DMS79 treated with DMSO at 0.1 percent for 48 hours (cell line): Measurements from ENCODE around the gene MTMR4.
"Not testable (repeated sequence)": the region's sequence is repeated elsewhere in the genome, so short reads cannot be mapped to it uniquely, and the experiment has no call there.

Experiments used
- DNase-seq: peaks from one replicate; lab custom pipeline; 2025; lab: John Stamatoyannopoulos, UW

Gene MTMR4

DNA sequence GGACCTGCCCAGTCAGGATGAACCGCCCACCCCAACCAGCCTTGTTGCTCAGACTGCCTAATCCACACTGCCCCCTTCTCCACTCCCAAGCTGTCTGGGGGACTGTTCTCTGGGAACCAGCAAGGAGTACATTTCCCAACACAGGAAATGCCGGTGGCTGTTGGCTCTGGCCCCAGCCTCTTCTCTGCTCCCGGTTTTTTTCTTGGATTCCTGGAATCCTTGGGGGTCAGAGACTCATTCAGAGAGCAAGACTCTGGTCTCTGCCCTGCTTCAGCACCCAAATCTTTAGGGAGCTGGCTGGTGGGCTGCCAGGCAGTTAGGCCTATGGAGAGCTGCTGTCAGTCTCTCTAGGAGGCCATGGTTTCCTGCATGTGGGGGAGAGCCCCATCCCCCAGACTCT is 10.8 kb upstream of the MTMR4 start:
- DNase-seq, result no peak

GRCh38 chr17:58521680-58522079 is 7.2 kb upstream of the MTMR4 start:
- DNase-seq, result no peak

GRCh38 chr17:58520843-58521430 is 6.5 kb upstream of the MTMR4 start:
- no peak for DNase-seq

DNA sequence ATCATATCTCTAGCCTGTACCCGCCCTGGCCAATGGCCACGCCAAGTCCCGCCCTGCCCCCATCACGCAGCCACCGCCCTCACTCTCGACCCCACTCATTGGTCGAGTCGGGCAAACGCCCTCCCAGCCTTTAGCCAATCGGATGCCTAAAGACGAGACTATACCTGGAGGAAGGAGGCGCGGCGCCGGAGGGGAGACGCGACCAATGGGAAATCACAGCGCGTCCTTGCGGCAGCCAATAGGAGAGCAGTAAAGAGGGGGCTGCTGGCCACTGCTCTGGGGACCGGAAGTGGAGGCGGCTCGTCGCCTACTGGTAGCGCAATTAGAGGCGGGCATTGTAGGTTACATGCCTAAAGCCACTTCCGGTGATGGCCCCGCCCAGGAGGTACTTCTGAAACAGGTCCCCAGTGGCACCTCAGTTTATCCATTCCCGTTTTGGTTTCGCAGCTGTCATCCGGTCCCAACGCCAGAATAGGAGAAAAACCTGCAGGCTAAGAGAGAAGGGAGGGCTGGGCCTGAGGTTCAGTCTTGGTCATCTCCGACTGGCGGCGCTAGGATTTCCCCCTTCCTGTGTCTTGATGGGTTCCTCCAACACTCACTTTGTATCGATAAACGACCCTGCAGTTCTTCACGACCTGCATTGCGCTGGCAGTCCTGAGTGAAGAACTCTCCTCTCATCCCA is 3.6 kb upstream of the MTMR4 start:
- peak; percentile 98 for DNase-seq

DNA sequence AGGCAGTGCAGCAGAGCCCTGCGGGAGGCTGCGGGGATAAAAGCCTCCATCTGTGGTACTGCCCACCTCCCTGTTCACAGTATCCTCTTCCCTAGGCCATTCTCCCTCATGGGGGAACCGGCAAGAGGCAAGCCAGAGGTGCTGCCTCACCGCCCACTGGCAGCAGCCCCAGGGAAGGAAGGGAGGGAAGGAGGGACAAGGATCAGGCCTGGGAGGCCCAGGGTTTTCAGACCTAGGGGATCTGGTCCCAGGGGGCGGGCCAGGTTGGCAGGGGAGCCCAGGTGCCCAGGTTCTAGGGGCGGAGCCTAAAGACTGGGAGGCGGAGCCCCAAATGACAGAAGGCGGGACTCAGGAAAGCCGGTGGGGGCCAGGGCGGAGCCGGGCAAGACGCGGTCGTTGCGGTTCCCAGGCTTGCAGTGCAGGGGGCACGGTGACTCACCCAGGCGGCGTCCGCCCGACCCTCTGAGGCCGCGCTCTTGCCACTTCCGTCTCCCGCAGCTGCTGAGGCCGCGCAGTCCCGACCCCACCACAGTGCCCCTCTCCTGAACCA is 3.0 kb upstream of the MTMR4 start:
- no peak for DNase-seq

GRCh38 chr17:58516644-58517377 is 2.4 kb upstream of the MTMR4 start:
- DNase-seq, result no peak

- DNase-seq, result no peak
Observed at GRCh38 chr17:58515286-58515685, 848 bp upstream of the MTMR4 start.

- DNase-seq, result no peak
Observed at GRCh38 chr17:58514770-58515157, 326 bp upstream of the MTMR4 start.

DNA sequence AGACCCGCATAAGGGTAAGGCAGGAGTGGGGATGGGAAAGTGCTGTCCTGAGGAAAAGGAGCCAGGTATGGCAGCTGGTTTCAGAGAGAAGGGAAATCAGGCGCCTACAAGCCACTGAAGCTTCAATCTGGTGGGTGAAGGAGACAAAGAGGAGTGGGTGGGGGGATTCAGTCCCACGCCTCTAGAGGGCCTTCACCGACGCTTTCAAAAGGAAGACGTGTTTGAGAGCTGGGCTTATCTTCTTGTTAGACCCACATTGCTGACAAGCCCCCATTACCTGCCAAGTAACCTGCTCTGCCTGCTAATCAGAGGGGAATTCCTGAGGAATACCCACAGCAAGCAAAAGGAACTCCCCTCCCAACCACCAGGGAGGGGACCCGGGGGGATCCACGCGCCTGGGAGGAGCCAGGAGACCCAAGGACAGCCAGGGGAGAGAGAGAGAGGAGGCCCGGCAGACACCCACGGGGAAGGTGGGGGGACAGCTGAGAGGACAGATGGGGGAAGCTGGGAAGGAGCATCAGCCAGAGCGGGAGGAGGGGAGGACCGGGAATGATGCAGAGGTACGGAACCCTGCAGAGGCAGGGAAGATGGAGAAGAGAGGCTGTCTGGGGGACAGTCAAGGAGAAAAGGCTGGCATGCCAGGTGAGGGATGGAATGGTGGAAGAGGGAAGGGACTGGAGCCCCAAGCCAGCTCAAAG is 1.0 kb downstream of the MTMR4 start:
- DNase-seq, result no peak

- DNase-seq, result no peak
Observed at GRCh38 chr17:58510075-58510474, 4.4 kb downstream of the MTMR4 start.

DNA sequence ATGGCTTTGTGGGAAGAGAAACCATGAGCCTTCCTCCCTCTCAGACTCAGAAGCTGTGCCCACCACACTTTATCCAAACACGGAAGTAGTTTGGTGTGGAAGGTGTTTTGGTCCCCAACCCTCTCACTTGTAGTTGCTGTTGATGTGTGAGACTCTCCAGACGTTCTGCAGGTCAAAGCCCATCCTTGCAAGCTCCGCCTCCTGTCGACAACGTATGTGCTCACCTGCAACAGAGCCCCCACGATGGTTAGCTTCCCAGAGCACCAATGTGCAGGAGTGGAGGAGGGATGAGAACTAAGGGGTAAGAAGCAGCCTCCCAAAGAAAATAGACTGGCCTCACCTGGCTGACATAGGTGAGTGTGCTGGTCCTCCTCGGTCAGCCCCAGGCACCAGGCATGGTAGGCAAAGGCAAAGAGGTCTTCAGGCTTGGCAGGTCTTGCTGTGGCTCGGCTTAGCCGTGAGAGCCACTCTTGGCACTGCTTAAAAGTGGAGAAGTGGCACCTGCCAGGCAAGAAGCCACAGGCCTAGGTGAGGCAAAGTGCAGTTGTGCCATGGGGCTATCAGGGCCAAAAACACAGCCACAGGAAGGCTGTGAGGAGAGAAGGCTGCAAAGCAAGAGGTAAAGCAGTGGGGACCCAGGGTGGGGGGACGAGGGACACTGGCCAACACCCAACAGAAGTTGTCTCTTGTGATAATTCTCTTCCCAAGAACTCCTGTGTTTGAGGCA is 5.9 kb downstream of the MTMR4 start:
- no peak for DNase-seq

DNA sequence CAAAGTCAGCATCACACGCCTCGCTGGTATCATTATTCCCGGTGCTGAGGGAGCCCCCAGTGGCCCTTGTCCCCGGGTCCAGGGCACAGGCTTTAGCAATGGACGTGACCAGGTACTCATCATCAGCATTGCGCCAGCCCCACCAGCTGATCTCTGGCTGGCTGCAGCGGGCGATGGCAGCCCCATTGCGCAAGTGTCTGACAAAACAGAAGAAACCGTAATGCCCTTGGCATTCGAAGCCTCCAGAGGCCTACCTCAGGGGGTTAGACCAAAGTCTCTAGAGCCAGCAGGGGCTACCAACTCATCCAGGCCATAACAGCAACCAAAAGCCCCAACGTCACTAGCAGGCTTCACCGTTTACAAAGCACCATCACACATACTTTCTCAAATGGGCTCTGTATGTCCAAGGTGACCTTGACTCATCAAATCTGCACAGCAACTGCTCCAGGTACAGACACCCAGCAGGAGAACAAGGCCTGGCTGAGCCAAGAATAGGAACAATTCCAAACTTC is 7.3 kb downstream of the MTMR4 start:
- DNase-seq, result no peak

DNA sequence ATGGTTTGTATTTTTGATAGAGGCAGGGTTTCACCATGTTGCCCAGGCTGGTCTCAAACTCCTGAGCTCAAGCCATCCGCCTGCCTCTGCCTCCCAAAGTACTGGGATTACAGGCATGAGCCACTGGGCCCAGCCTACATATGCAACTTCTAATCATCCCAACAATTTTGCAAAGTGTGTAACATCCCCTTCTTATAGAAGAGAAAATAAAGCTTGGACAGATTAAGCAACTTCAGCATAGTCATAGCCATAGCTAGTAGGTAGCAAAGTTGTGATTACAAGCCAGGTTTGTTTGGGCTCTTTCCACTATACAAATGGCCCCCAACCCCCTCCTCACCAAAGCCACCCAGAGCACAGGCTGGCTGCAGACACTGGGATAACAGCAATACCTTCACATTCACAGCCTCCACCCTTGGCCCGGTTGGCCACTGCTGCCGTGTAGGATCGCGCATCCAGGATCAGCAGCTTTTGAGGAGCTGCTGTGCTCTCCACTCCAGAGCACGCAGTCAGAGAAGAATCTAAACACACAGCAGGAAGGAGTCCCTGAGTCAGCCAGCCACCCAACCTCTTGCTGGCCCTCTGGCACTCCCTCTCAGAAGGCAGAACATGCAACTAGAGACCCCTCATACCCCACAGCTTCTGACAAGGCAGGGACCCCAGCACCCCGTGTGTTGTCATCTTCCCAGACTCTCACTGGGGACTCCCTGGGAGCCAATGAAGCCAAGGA is 7.9 kb downstream of the MTMR4 start:
- DNase-seq, result no peak

DNA sequence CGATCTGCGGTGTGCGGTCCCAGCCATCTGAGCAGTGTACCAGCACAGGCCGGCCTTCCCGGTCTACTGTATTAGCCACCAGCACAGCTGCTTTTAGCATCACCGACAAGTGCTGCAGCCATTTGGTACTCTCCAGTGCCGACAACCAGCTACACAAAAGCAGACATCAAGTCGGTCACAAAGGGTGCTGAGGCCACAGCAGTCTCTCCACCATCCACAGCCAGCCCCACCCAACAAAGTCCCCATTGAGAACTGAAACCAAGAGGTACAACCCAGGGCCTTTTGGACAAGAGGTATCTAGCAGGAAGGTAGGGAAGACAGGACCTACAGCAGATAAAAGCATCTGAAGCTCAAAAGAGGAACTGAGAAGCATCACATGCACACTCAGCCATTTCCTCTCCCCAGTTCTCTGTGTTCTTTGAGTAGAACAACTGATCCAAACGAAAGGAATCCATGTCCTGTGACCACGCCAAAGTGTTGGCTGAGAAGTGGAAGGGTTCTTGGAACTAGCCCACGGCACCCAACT is 9.5 kb downstream of the MTMR4 start:
- DNase-seq, result no peak

GRCh38 chr17:58503866-58504265 is 10.6 kb downstream of the MTMR4 start:
- no peak for DNase-seq

GRCh38 chr17:58503134-58503533 is 11.3 kb downstream of the MTMR4 start:
- DNase-seq, result not testable (repeated sequence)

DNA sequence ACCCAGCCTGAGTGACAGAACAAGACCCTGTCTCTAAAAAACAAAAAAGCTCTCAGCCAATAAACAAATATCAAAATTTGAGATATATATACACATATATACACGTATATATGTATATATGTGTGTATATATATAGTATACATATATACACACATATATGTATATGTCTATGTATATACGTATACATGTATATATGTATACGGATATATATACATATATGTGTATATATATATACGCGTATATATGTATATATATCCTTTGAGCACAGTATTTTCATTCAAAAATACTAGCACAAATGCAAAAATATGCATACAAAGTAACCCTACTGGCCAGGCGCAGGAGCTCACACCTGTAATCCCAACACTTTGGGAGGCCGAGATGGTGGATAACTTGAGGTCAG is 13.0 kb downstream of the MTMR4 start:
- no peak for DNase-seq

DNA sequence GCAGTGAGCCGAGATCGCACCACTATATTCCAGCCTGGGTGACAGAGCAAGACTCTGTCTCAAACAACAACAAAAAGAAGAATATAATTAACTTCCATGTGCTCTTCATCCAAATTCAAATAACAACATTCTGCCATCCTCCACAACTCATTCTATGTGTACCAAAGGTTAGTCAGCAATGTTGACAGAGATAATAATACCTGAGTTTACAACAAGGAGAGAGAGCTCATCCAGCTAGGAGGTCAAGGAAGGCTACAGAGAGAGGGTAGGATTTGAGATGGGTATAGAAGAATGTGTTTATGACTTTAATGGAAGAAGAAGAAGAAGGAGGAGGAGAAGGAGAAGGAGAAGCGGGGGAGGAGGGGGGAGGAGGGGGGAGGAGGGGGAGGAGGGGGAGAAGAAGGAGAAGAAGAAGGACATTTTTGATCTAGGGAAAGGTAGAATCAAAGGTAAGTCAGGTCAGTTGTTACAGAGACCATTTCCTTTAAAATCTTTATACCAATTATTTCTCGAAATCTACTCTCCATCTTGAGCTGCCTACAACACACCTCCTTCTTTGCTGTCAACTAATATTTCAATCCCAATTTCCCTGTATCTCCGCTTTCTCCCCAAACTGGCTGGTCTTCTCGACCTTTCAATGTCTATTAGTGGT is 16.1 kb downstream of the MTMR4 start:
- no peak for DNase-seq

DNA sequence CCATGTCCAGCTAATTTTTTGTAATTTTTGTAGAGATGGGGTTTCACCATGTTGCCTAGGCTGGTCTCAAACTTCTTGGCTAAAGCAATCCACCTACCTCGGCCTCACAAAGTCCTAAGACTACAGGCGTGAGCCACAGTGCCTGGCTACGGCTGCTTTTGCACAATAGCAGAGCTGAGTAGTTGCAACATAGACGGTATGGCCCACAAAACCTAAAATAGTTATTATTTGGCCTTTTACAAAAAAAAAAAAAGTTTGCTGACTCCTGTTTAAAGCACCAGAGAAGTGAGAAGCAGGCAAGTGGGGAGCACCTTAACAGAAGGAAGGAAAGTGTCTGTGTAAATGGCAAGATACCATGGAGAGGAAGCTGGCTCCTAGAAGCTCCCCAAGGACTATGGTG is 20.9 kb downstream of the MTMR4 start:
- DNase-seq, result no peak
